ENCODE results near the gene PAX3.

The PAX3 gene

GRCh38 chr2:222289278-222290160 lies 9.3 kb downstream of the PAX3 start:
- no peaks in the 10 kb centered on the region for H3K36me3 ChIP-seq (ENCODE audit: control insufficient read depth in 1 of 2, insufficient read depth in 2 of 2, low read length in 2 of 2)
- H3K9me3 ChIP-seq (ENCODE audit: control insufficient read depth in 1 of 2, low read length in 2 of 2), result no peaks in the 10 kb centered on the region
- H3K4me1 ChIP-seq (ENCODE audit: control insufficient read depth in 1 of 2, insufficient read depth in 2 of 2, low read length in 2 of 2), result no peaks in the 10 kb centered on the region
- H3K9ac ChIP-seq (ENCODE audit: low read depth in 1 of 2, low read length in 2 of 2), result no peak overlapping the region
- no peak overlapping the region for H3K27ac ChIP-seq (ENCODE audit: low read depth, low read length)
- peaks cover 75 to 95% of the 10 kb centered on the region in 2 donors for H3K27me3 ChIP-seq (ENCODE audit: control insufficient read depth in 1 of 2, insufficient read depth in 2 of 2, low read length in 2 of 2)
- H3K4me3 ChIP-seq (ENCODE audit: low read depth in 1 of 2, low read length in 2 of 2), result no peak overlapping the region

- Histone ChIP-seq H3K27me3 (ENCODE audit: control insufficient read depth in 1 of 2, insufficient read depth in 2 of 2, low read length in 2 of 2) (peaks cover 69 to 93% of the 10 kb centered on the region in 2 donors), H3K36me3 (ENCODE audit: control insufficient read depth in 1 of 2, insufficient read depth in 2 of 2, low read length in 2 of 2) (no peaks in the 10 kb centered on the region), H3K27ac (ENCODE audit: low read depth, low read length) (no peak overlapping the region), H3K4me3 (ENCODE audit: low read depth in 1 of 2, low read length in 2 of 2) (no peak overlapping the region), H3K4me1 (ENCODE audit: control insufficient read depth in 1 of 2, insufficient read depth in 2 of 2, low read length in 2 of 2) (no peaks in the 10 kb centered on the region), H3K9me3 (ENCODE audit: control insufficient read depth in 1 of 2, low read length in 2 of 2) (no peaks in the 10 kb centered on the region), H3K9ac (ENCODE audit: low read depth in 1 of 2, low read length in 2 of 2) (no peak overlapping the region)
These were observed 10.1 kb downstream of the PAX3 start for GRCh38 chr2:222288590-222289277.

GRCh38 chr2:222287862-222288479 lies 10.8 kb downstream of the PAX3 start:
- Histone ChIP-seq H3K9ac (ENCODE audit: low read depth in 1 of 2, low read length in 2 of 2) (no peak overlapping the region), H3K4me1 (ENCODE audit: control insufficient read depth in 1 of 2, insufficient read depth in 2 of 2, low read length in 2 of 2) (no peaks in the 10 kb centered on the region), H3K36me3 (ENCODE audit: control insufficient read depth in 1 of 2, insufficient read depth in 2 of 2, low read length in 2 of 2) (no peaks in the 10 kb centered on the region), H3K27ac (ENCODE audit: low read depth, low read length) (no peak overlapping the region), H3K9me3 (ENCODE audit: control insufficient read depth in 1 of 2, low read length in 2 of 2) (no peaks in the 10 kb centered on the region), H3K4me3 (ENCODE audit: low read depth in 1 of 2, low read length in 2 of 2) (no peak overlapping the region), H3K27me3 (ENCODE audit: control insufficient read depth in 1 of 2, insufficient read depth in 2 of 2, low read length in 2 of 2) (peaks cover 61 to 93% of the 10 kb centered on the region in 2 donors)

- H3K4me1 ChIP-seq (ENCODE audit: control insufficient read depth in 1 of 2, insufficient read depth in 2 of 2, low read length in 2 of 2), result no peaks in the 10 kb centered on the region
- peaks cover 28 to 68% of the 10 kb centered on the region in 2 donors for H3K27me3 ChIP-seq (ENCODE audit: control insufficient read depth in 1 of 2, insufficient read depth in 2 of 2, low read length in 2 of 2)
- H3K4me3 ChIP-seq (ENCODE audit: low read depth in 1 of 2, low read length in 2 of 2), result no peak overlapping the region
- H3K9me3 ChIP-seq (ENCODE audit: control insufficient read depth in 1 of 2, low read length in 2 of 2), result no peaks in the 10 kb centered on the region
- no peak overlapping the region for H3K9ac ChIP-seq (ENCODE audit: low read depth in 1 of 2, low read length in 2 of 2)
- H3K36me3 ChIP-seq (ENCODE audit: control insufficient read depth in 1 of 2, insufficient read depth in 2 of 2, low read length in 2 of 2), result no peaks in the 10 kb centered on the region
- no peak overlapping the region for H3K27ac ChIP-seq (ENCODE audit: low read depth, low read length)
These were observed 14.3 kb downstream of the PAX3 start for GRCh38 chr2:222284466-222284865.

GRCh38 chr2:222283634-222284033 lies 15.2 kb downstream of the PAX3 start:
- Histone ChIP-seq H3K27me3 (ENCODE audit: control insufficient read depth in 1 of 2, insufficient read depth in 2 of 2, low read length in 2 of 2) (peaks cover 20 to 59% of the 10 kb centered on the region in 2 donors), H3K27ac (ENCODE audit: low read depth, low read length) (no peak overlapping the region), H3K4me3 (ENCODE audit: low read depth in 1 of 2, low read length in 2 of 2) (no peak overlapping the region), H3K9me3 (ENCODE audit: control insufficient read depth in 1 of 2, low read length in 2 of 2) (no peaks in the 10 kb centered on the region), H3K36me3 (ENCODE audit: control insufficient read depth in 1 of 2, insufficient read depth in 2 of 2, low read length in 2 of 2) (no peaks in the 10 kb centered on the region), H3K4me1 (ENCODE audit: control insufficient read depth in 1 of 2, insufficient read depth in 2 of 2, low read length in 2 of 2) (no peaks in the 10 kb centered on the region), H3K9ac (ENCODE audit: low read depth in 1 of 2, low read length in 2 of 2) (no peak overlapping the region)

- peaks cover 8 to 45% of the 10 kb centered on the region in 2 donors for H3K27me3 ChIP-seq (ENCODE audit: control insufficient read depth in 1 of 2, insufficient read depth in 2 of 2, low read length in 2 of 2)
- no peak overlapping the region for H3K9ac ChIP-seq (ENCODE audit: low read depth in 1 of 2, low read length in 2 of 2)
- H3K4me3 ChIP-seq (ENCODE audit: low read depth in 1 of 2, low read length in 2 of 2), result no peak overlapping the region
- H3K27ac ChIP-seq (ENCODE audit: low read depth, low read length), result no peak overlapping the region
- H3K4me1 ChIP-seq (ENCODE audit: control insufficient read depth in 1 of 2, insufficient read depth in 2 of 2, low read length in 2 of 2), result no peaks in the 10 kb centered on the region
- H3K9me3 ChIP-seq (ENCODE audit: control insufficient read depth in 1 of 2, low read length in 2 of 2), result no peaks in the 10 kb centered on the region
- H3K36me3 ChIP-seq (ENCODE audit: control insufficient read depth in 1 of 2, insufficient read depth in 2 of 2, low read length in 2 of 2), result no peaks in the 10 kb centered on the region
These were observed 17.3 kb downstream of the PAX3 start for GRCh38 chr2:222281506-222281905.

GRCh38 chr2:222280795-222281194 lies 18.0 kb downstream of the PAX3 start:
- H3K4me3 ChIP-seq (ENCODE audit: low read depth in 1 of 2, low read length in 2 of 2), result no peak overlapping the region
- H3K36me3 ChIP-seq (ENCODE audit: control insufficient read depth in 1 of 2, insufficient read depth in 2 of 2, low read length in 2 of 2), result no peaks in the 10 kb centered on the region
- no peak overlapping the region for H3K9ac ChIP-seq (ENCODE audit: low read depth in 1 of 2, low read length in 2 of 2)
- H3K4me1 ChIP-seq (ENCODE audit: control insufficient read depth in 1 of 2, insufficient read depth in 2 of 2, low read length in 2 of 2), result no peaks in the 10 kb centered on the region
- H3K27ac ChIP-seq (ENCODE audit: low read depth, low read length), result no peak overlapping the region
- H3K27me3 ChIP-seq (ENCODE audit: control insufficient read depth in 1 of 2, insufficient read depth in 2 of 2, low read length in 2 of 2), result peaks cover 9 to 47% of the 10 kb centered on the region in 2 donors
- no peaks in the 10 kb centered on the region for H3K9me3 ChIP-seq (ENCODE audit: control insufficient read depth in 1 of 2, low read length in 2 of 2)

GRCh38 chr2:222272446-222273015 lies 26.3 kb downstream of the PAX3 start:
- Histone ChIP-seq H3K27me3 (ENCODE audit: control insufficient read depth in 1 of 2, insufficient read depth in 2 of 2, low read length in 2 of 2) (peaks cover 12 to 38% of the 10 kb centered on the region in 2 donors), H3K4me1 (ENCODE audit: control insufficient read depth in 1 of 2, insufficient read depth in 2 of 2, low read length in 2 of 2) (no peaks in the 10 kb centered on the region), H3K36me3 (ENCODE audit: control insufficient read depth in 1 of 2, insufficient read depth in 2 of 2, low read length in 2 of 2) (no peaks in the 10 kb centered on the region), H3K27ac (ENCODE audit: low read depth, low read length) (no peak overlapping the region), H3K4me3 (ENCODE audit: low read depth in 1 of 2, low read length in 2 of 2) (no peak overlapping the region), H3K9me3 (ENCODE audit: control insufficient read depth in 1 of 2, low read length in 2 of 2) (no peaks in the 10 kb centered on the region), H3K9ac (ENCODE audit: low read depth in 1 of 2, low read length in 2 of 2) (no peak overlapping the region)

GRCh38 chr2:222271854-222272253 lies 26.9 kb downstream of the PAX3 start:
- H3K27me3 ChIP-seq (ENCODE audit: control insufficient read depth in 1 of 2, insufficient read depth in 2 of 2, low read length in 2 of 2), result peaks cover 9 to 38% of the 10 kb centered on the region in 2 donors
- H3K36me3 ChIP-seq (ENCODE audit: control insufficient read depth in 1 of 2, insufficient read depth in 2 of 2, low read length in 2 of 2), result no peaks in the 10 kb centered on the region
- H3K9me3 ChIP-seq (ENCODE audit: control insufficient read depth in 1 of 2, low read length in 2 of 2), result no peaks in the 10 kb centered on the region
- H3K27ac ChIP-seq (ENCODE audit: low read depth, low read length), result no peak overlapping the region
- H3K4me3 ChIP-seq (ENCODE audit: low read depth in 1 of 2, low read length in 2 of 2), result no peak overlapping the region
- no peaks in the 10 kb centered on the region for H3K4me1 ChIP-seq (ENCODE audit: control insufficient read depth in 1 of 2, insufficient read depth in 2 of 2, low read length in 2 of 2)
- H3K9ac ChIP-seq (ENCODE audit: low read depth in 1 of 2, low read length in 2 of 2), result no peak overlapping the region

- no peaks in the 10 kb centered on the region for H3K4me1 ChIP-seq (ENCODE audit: control insufficient read depth in 1 of 2, insufficient read depth in 2 of 2, low read length in 2 of 2)
- H3K9ac ChIP-seq (ENCODE audit: low read depth in 1 of 2, low read length in 2 of 2), result no peak overlapping the region
- no peak overlapping the region for H3K27ac ChIP-seq (ENCODE audit: low read depth, low read length)
- no peak overlapping the region for H3K4me3 ChIP-seq (ENCODE audit: low read depth in 1 of 2, low read length in 2 of 2)
- no peaks in the 10 kb centered on the region for H3K9me3 ChIP-seq (ENCODE audit: control insufficient read depth in 1 of 2, low read length in 2 of 2)
- H3K36me3 ChIP-seq (ENCODE audit: control insufficient read depth in 1 of 2, insufficient read depth in 2 of 2, low read length in 2 of 2), result no peaks in the 10 kb centered on the region
- peaks cover 5 to 30% of the 10 kb centered on the region in 2 donors for H3K27me3 ChIP-seq (ENCODE audit: control insufficient read depth in 1 of 2, insufficient read depth in 2 of 2, low read length in 2 of 2)
These were observed 28.4 kb downstream of the PAX3 start for GRCh38 chr2:222270396-222270795.

Data from duodenal mucosa (tissue), 2 donors.